ENCODE results near the gene DIP2C.

- TF ChIP-seq, protein P1, sequence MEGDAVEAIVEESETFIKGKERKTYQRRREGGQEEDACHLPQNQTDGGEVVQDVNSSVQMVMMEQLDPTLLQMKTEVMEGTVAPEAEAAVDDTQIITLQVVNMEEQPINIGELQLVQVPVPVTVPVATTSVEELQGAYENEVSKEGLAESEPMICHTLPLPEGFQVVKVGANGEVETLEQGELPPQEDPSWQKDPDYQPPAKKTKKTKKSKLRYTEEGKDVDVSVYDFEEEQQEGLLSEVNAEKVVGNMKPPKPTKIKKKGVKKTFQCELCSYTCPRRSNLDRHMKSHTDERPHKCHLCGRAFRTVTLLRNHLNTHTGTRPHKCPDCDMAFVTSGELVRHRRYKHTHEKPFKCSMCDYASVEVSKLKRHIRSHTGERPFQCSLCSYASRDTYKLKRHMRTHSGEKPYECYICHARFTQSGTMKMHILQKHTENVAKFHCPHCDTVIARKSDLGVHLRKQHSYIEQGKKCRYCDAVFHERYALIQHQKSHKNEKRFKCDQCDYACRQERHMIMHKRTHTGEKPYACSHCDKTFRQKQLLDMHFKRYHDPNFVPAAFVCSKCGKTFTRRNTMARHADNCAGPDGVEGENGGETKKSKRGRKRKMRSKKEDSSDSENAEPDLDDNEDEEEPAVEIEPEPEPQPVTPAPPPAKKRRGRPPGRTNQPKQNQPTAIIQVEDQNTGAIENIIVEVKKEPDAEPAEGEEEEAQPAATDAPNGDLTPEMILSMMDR (IDR thresholded peaks at IDR 0.05; ENCODE audit: borderline replicate concordance, extremely low read depth, low read length, poor library complexity, severe bottlenecking), result no peak
- TF ChIP-seq EZH2 (IDR thresholded peaks at IDR 0.05; ENCODE audit: borderline replicate concordance, low read depth, low read length, severe bottlenecking), result no peak
Observed at GRCh38 chr10:667096-667495, 22.4 kb downstream of the DIP2C start.

Data from DND-41 (cell line).